NCI-H460 (cell line): ENCODE results near the gene TMEM256. TPM values are rescaled to one million over a fixed set of nuclear protein-coding genes. Genes with fewer than 3 reads are reported as not detected.

Experiments used
- DNase-seq: peaks from one replicate; pipeline ENCODE4 v3.0.0-alpha.2; 2016; ENCODE audit warnings: low read depth; ENCODE audit errors: extremely low read depth
- total RNA-seq: library from RNA; depleted of rRNA; stranded (reverse); fragments of >200 nt; shearing (Covaris generic); gene quantifications from 2 replicates; pipeline ENCODE4 v1.2.3, GENCODE V29; 2014

Gene TMEM256
- total RNA-seq, 1 experiment from 2014 or later, result 107 TPM

GRCh38 chr17:7409716-7410115 is 5.8 kb upstream of the TMEM256 start:
- no peak for DNase-seq

- DNase-seq, result no peak
Observed at GRCh38 chr17:7408863-7409262, 5.0 kb upstream of the TMEM256 start.

GRCh38 chr17:7408252-7408727 is 4.4 kb upstream of the TMEM256 start:
- DNase-seq, result no peak

- no peak for DNase-seq
Observed at GRCh38 chr17:7407485-7408251, 3.8 kb upstream of the TMEM256 start, which contains the start of gene NLGN2. Gene NLGN2, plus strand, starts transcription at chr17:7407845. Its CDS starts 411 bp downstream, at chr17:7408256.

GRCh38 chr17:7407082-7407481 is 3.2 kb upstream of the TMEM256 start:
- no peak for DNase-seq

GRCh38 chr17:7406235-7406825 is 2.4 kb upstream of the TMEM256 start:
- DNase-seq, result no peak

- DNase-seq, result no peak
Observed at GRCh38 chr17:7405350-7406234, 1.7 kb upstream of the TMEM256 start.

GRCh38 chr17:7404737-7405349 is 946 bp upstream of the TMEM256 start:
- no peak for DNase-seq

- DNase-seq, result no peak
Observed at GRCh38 chr17:7403727-7403976, 245 bp downstream of the TMEM256 start.

- no peak for DNase-seq
Observed at GRCh38 chr17:7403043-7403726, 712 bp downstream of the TMEM256 start.

- DNase-seq, result no peak
Observed at GRCh38 chr17:7398612-7399011, 5.3 kb downstream of the TMEM256 start.

GRCh38 chr17:7396147-7396546 is 7.8 kb downstream of the TMEM256 start:
- DNase-seq, result no peak

GRCh38 chr17:7394452-7395191 is 9.3 kb downstream of the TMEM256 start, which contains the start of gene PLSCR3:
Gene PLSCR3, minus strand, starts transcription at chr17:7394525. Its CDS starts 415 bp downstream, at chr17:7394110.
- peak; percentile 78 for DNase-seq

- DNase-seq, result no peak
Observed at GRCh38 chr17:7393613-7394451, 10.1 kb downstream of the TMEM256 start.

- no peak for DNase-seq
Observed at GRCh38 chr17:7392696-7393612, 10.9 kb downstream of the TMEM256 start.

- DNase-seq, result no peak
Observed at GRCh38 chr17:7391307-7391706, 12.6 kb downstream of the TMEM256 start.
